Measurements from ENCODE around the gene PTPRE.
"Not testable (repeated sequence)": the region's sequence is repeated elsewhere in the genome, so short reads cannot be mapped to it uniquely, and the experiment has no call there.

PTPRE gene

GRCh38 chr10:128087884-128088709, 181.2 kb downstream of the PTPRE start:
- TF ChIP-seq TAF1 (IDR thresholded peaks at IDR 0.05; ENCODE audit: low read depth, low read length): no peak
- TF ChIP-seq POLR2AphosphoS5 (IDR thresholded peaks at IDR 0.05; ENCODE audit: low read depth, low read length): no peak
- no peak for TF ChIP-seq SPI1 (IDR thresholded peaks at IDR 0.05; ENCODE audit: low read depth, low read length)
- TF ChIP-seq PAX5 (IDR thresholded peaks at IDR 0.05; ENCODE audit: insufficient read depth, low read length, severe bottlenecking): no peak
- TF ChIP-seq POLR2A (IDR thresholded peaks at IDR 0.05; ENCODE audit: low read depth, low read length): no peak
- no peak for TF ChIP-seq POU2F2 (IDR thresholded peaks at IDR 0.05; ENCODE audit: low read depth, low read length)
- no peak for FAIRE-seq
- no peak for DNase-seq (ENCODE audit: insufficient read length, low spot score)

GRCh38 chr10:128091636-128092210, 184.8 kb downstream of the PTPRE start:
- no peak for DNase-seq (ENCODE audit: insufficient read length, low spot score)
- TF ChIP-seq POLR2A (IDR thresholded peaks at IDR 0.05; ENCODE audit: low read depth, low read length) (no peak), POLR2AphosphoS5 (IDR thresholded peaks at IDR 0.05; ENCODE audit: low read depth, low read length) (no peak), POU2F2 (IDR thresholded peaks at IDR 0.05; ENCODE audit: low read depth, low read length) (no peak), TAF1 (IDR thresholded peaks at IDR 0.05; ENCODE audit: low read depth, low read length) (no peak), PAX5 (IDR thresholded peaks at IDR 0.05; ENCODE audit: insufficient read depth, low read length, severe bottlenecking) (no peak), SPI1 (IDR thresholded peaks at IDR 0.05; ENCODE audit: low read depth, low read length) (no peak)
- no peak for FAIRE-seq

GRCh38 chr10:128092454-128092853, 185.6 kb downstream of the PTPRE start:
- DNase-seq (ENCODE audit: insufficient read length, low spot score): no peak
- FAIRE-seq: no peak
- TF ChIP-seq POLR2A (IDR thresholded peaks at IDR 0.05; ENCODE audit: low read depth, low read length): no peak
- no peak for TF ChIP-seq TAF1 (IDR thresholded peaks at IDR 0.05; ENCODE audit: low read depth, low read length)
- no peak for TF ChIP-seq PAX5 (IDR thresholded peaks at IDR 0.05; ENCODE audit: insufficient read depth, low read length, severe bottlenecking)
- TF ChIP-seq POLR2AphosphoS5 (IDR thresholded peaks at IDR 0.05; ENCODE audit: low read depth, low read length): no peak
- no peak for TF ChIP-seq SPI1 (IDR thresholded peaks at IDR 0.05; ENCODE audit: low read depth, low read length)
- no peak for TF ChIP-seq POU2F2 (IDR thresholded peaks at IDR 0.05; ENCODE audit: low read depth, low read length)

- not testable (repeated sequence) for FAIRE-seq; DNase-seq (ENCODE audit: insufficient read length, low spot score)
Measured at GRCh38 chr10:128094596-128094995, 187.7 kb downstream of the PTPRE start.

GRCh38 chr10:128095027-128095752, 188.3 kb downstream of the PTPRE start:
- TF ChIP-seq PAX5 (IDR thresholded peaks at IDR 0.05; ENCODE audit: insufficient read depth, low read length, severe bottlenecking) (no peak), POU2F2 (IDR thresholded peaks at IDR 0.05; ENCODE audit: low read depth, low read length) (no peak), SPI1 (IDR thresholded peaks at IDR 0.05; ENCODE audit: low read depth, low read length) (no peak), POLR2AphosphoS5 (IDR thresholded peaks at IDR 0.05; ENCODE audit: low read depth, low read length) (no peak), POLR2A (IDR thresholded peaks at IDR 0.05; ENCODE audit: low read depth, low read length) (no peak), TAF1 (IDR thresholded peaks at IDR 0.05; ENCODE audit: low read depth, low read length) (no peak)
- FAIRE-seq (no peak), DNase-seq (ENCODE audit: insufficient read length, low spot score) (no peak)

- DNase-seq (ENCODE audit: insufficient read length, low spot score) (no peak), FAIRE-seq (no peak)
- no peak for TF ChIP-seq POU2F2 (IDR thresholded peaks at IDR 0.05; ENCODE audit: low read depth, low read length)
- 0 out of 2 replicates have a peak, but pooled peaks have one; percentile 20 for TF ChIP-seq POLR2AphosphoS5 (IDR thresholded peaks at IDR 0.05; ENCODE audit: low read depth, low read length)
- TF ChIP-seq PAX5 (IDR thresholded peaks at IDR 0.05; ENCODE audit: insufficient read depth, low read length, severe bottlenecking): no peak
- TF ChIP-seq POLR2A (IDR thresholded peaks at IDR 0.05; ENCODE audit: low read depth, low read length): no peak; the same call in 1 of the 2 replicates
Measured at GRCh38 chr10:128095753-128096469, 189.0 kb downstream of the PTPRE start.

GRCh38 chr10:128096486-128097199, 189.7 kb downstream of the PTPRE start:
- FAIRE-seq: no peak
- no peak for DNase-seq (ENCODE audit: insufficient read length, low spot score)
- TF ChIP-seq POLR2A (IDR thresholded peaks at IDR 0.05; ENCODE audit: low read depth, low read length) (no peak), POLR2AphosphoS5 (IDR thresholded peaks at IDR 0.05; ENCODE audit: low read depth, low read length) (no peak)

GRCh38 chr10:128097783-128098182, 190.9 kb downstream of the PTPRE start:
- TF ChIP-seq POLR2AphosphoS5 (IDR thresholded peaks at IDR 0.05; ENCODE audit: low read depth, low read length) (peak; percentile 36; the same call in 1 of the 2 replicates), POU2F2 (IDR thresholded peaks at IDR 0.05; ENCODE audit: low read depth, low read length) (no peak)
- DNase-seq (ENCODE audit: insufficient read length, low spot score) (no peak), FAIRE-seq (no peak)

GRCh38 chr10:128098631-128099030, 191.7 kb downstream of the PTPRE start:
- no peak for FAIRE-seq
- no peak for DNase-seq (ENCODE audit: insufficient read length, low spot score)
- TF ChIP-seq SPI1 (IDR thresholded peaks at IDR 0.05; ENCODE audit: low read depth, low read length): no peak
- TF ChIP-seq POLR2A (IDR thresholded peaks at IDR 0.05; ENCODE audit: low read depth, low read length): no peak
- TF ChIP-seq TAF1 (IDR thresholded peaks at IDR 0.05; ENCODE audit: low read depth, low read length): no peak
- no peak for TF ChIP-seq POU2F2 (IDR thresholded peaks at IDR 0.05; ENCODE audit: low read depth, low read length)
- TF ChIP-seq POLR2AphosphoS5 (IDR thresholded peaks at IDR 0.05; ENCODE audit: low read depth, low read length): no peak
- TF ChIP-seq PAX5 (IDR thresholded peaks at IDR 0.05; ENCODE audit: insufficient read depth, low read length, severe bottlenecking): no peak
